HG03575 (cell line): ENCODE data around the gene TPM2.
"Not testable (repeated sequence)": the region's sequence is repeated elsewhere in the genome, so short reads cannot be mapped to it uniquely, and the experiment has no call there.

Experiments used
- ATAC-seq: cut with Tn5 transposase; IDR thresholded peaks from one replicate; pipeline ENCODE4 v1.9.1; 2021; ENCODE audit not compliant: unreplicated experiment, insufficient number of reproducible peaks, low FRiP score; ENCODE audit errors: extremely low read depth

TPM2 gene

GRCh38 chr9:35660966-35661415 lies 28.7 kb downstream of the TPM2 start:
- ATAC-seq, result no peak

DNA sequence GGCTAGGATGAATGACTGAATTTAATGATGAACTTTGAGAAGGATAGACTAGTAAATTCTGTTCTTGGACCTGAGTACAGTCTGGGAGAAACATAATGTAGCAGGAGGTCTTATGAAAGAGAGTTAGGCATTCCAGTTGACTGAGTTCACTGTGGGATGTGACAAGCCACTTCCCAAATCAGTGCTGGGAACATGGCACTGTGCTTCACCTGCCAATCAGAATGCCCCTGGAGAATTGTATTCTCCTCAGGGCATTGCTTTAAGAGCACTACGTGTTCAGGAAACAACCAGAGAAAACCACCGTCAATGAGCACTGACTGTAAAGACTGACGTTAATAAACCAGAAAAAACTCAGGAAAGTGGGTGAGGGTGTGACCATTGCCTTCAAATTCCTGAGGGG lies 30.4 kb downstream of the TPM2 start:
- no peak for ATAC-seq

GRCh38 chr9:35658968-35659220 lies 30.8 kb downstream of the TPM2 start:
- no peak for ATAC-seq

GRCh38 chr9:35658137-35658967 lies 31.4 kb downstream of the TPM2 start, which contains the start of gene CCDC107:
Gene CCDC107, plus strand, starts transcription at chr9:35658292. Its CDS starts 88 bp downstream, at chr9:35658380.
- peak; percentile 22 for ATAC-seq

GRCh38 chr9:35657546-35658136 lies 32.1 kb downstream of the TPM2 start, which contains the start of gene RMRP:
Gene RMRP, minus strand, starts transcription at chr9:35658019.
- peak; percentile 63 for ATAC-seq

- no peak for ATAC-seq
These were observed 32.7 kb downstream of the TPM2 start for GRCh38 chr9:35656831-35657545.

- ATAC-seq, result no peak
These were observed 33.4 kb downstream of the TPM2 start for GRCh38 chr9:35656348-35656747.

DNA sequence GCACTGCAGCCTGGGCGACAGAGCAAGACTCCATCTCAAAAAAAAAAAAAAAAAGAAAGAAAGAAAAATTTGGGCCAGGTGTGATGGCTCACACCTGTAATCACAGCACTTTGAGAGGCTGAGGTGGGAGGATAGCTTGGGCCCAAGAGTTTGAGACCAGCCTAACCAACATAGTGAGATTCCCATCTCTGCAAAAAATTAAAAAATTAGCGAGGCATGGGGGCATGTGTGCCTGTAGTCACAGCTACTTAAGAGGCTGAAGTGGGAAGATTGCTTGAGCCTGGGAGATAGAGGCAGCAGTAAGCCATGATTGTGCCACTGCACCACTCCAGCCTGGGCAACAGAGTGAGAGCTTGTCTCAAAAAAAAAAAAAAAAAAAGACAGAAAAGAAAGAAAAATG lies 36.1 kb downstream of the TPM2 start:
- ATAC-seq, result no peak

GRCh38 chr9:35652829-35653209 lies 36.9 kb downstream of the TPM2 start:
- ATAC-seq, result no peak

- no peak for ATAC-seq
These were observed 37.5 kb downstream of the TPM2 start for GRCh38 chr9:35651956-35652828.

DNA sequence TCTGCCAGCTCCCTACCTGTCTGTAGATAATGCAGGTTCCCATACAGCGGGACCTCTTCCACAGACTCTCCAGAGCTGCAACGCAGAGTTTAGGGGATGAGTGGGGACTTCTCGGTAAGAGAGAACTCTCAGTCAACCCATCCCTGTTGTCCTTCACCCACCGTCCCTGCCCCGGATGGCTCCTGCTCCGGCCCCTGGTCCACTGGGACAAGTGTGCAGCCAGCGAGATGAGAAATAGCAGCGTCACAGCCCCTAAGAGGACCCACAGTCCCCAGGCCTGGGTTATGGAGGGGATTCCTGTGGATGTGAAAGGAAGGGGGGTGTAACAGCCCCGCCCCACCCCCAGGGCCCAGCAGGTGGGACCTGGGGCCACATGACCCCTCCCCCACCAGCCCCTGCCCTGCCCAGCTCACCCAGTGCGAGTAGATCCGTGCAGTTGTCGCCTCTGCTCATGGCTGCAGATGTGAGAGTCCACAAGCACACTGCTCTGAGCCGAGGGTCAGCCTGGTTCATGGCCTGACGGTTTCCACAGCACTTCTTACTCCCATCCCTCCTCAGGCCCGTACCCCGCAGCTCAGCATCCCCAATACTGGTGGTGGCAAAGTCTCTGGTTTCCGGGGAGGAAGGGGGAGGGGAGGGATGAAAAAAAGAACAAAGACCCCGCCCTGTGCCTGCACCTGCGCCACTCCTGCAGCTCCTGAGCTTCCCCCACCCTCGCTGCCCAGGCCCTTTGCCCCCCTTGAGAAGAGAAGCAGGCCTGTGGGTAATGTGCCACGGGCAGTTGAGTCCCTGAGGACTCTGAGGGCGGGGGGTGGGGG lies 39.2 kb downstream of the TPM2 start, which contains the start of gene SIT1:
TSS of gene SIT1 (minus strand) at position 591 of the 818 bp plus-strand sequence. CDS start at position 513, 78 bp downstream.
- ATAC-seq, result no peak

GRCh38 chr9:35649431-35650340 lies 40.0 kb downstream of the TPM2 start:
- no peak for ATAC-seq

- ATAC-seq, result peak; percentile 66
These were observed 43.0 kb downstream of the TPM2 start for GRCh38 chr9:35646533-35647265.

DNA sequence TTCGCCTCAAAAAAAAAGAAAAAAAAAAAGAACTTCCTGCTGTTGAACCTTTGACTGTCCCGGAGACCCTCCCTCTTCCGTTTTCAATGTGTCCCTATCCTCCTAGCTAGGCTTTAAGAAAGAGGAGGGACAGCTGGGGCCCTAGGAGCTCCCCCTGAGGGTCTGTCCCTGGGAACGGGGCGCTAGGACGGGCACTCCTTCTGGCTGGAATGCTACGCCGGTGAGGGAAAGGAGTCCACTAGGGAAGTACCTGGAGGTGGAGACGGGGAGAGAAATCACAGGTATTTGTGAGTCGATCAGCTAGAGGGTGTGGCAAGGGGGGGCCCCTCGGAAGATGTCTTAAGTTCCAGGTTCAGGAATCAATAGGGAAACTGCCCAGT lies 43.6 kb downstream of the TPM2 start:
- no peak for ATAC-seq

DNA sequence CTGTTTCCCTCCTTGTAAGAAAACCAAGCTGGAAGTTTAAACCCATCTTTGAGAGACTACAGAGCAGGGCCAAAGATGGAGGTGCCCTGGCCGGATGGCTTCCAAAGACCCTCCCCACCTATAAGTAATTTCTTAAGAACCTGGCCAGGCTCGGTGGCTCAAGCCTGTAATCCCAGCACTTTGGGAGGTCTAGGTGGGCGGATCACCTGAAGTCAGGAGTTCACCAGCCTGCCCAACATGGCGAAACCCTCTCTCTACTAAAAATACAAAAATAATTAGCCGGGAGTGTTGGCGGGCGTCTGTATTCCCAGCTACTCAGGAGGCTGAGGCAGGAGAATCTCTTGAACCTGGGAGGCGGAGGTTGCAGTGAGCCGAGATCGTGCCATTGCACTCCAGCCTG lies 44.0 kb downstream of the TPM2 start:
- not testable (repeated sequence) for ATAC-seq

GRCh38 chr9:35643046-35643445 lies 46.7 kb downstream of the TPM2 start:
- ATAC-seq, result no peak

GRCh38 chr9:35641478-35641877 lies 48.2 kb downstream of the TPM2 start:
- not testable (repeated sequence) for ATAC-seq
